Measurements from ENCODE around the gene REEP3.

The REEP3 gene

GRCh38 chr10:63506554-63506953 lies 14.6 kb upstream of the REEP3 start:
- DNase-seq (ENCODE audit: low read depth): no peak

GRCh38 chr10:63515002-63515763 lies 6.0 kb upstream of the REEP3 start:
- DNase-seq (ENCODE audit: low read depth): no peak

DNA sequence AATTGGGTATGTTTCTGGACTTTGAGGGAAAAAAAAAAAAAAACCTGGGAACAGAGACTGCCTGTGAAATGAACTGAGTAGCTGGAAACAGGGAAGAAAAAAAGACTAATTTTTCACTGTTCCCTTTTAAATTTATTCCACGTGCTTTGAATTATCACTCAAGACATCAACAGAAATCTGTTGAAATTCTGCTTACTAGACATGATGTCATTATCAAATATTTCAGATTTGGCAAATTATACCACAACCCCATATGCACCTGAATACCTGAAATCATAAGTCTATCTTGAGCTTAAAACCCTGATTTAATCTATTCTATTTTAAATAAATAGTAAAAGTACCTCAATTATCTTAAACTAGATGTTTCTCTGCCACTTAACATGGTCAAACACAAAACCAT lies 5.0 kb upstream of the REEP3 start:
- no peak for DNase-seq (ENCODE audit: low read depth)

DNA sequence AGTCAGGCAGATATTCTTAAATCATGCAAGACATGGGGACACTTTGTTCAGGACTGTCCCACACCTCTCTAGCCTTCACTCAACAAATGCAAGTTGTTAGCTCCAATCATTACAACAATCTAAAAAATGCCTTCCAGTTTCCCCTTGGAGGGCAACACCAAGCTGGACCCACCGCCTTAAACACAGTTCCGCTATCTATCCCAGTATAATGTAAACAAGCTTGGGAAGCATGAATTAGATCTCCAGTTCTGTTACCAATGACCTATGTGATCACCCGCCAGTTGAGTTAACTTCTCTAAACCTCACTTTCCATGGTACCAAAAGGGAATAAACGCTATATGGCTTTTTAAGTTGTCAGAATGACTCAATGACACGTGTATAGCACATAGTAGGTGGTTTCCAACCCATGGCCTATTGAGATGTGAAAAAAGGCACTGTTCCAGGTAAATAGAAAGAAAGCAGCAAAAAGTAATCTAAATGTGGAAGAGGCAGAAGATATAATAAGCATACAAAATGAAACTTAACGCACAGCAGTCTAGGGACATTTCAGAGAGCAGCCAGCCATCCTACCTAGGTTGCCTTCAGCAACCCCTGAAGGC lies 2.4 kb upstream of the REEP3 start:
- no peak for DNase-seq (ENCODE audit: low read depth)

DNA sequence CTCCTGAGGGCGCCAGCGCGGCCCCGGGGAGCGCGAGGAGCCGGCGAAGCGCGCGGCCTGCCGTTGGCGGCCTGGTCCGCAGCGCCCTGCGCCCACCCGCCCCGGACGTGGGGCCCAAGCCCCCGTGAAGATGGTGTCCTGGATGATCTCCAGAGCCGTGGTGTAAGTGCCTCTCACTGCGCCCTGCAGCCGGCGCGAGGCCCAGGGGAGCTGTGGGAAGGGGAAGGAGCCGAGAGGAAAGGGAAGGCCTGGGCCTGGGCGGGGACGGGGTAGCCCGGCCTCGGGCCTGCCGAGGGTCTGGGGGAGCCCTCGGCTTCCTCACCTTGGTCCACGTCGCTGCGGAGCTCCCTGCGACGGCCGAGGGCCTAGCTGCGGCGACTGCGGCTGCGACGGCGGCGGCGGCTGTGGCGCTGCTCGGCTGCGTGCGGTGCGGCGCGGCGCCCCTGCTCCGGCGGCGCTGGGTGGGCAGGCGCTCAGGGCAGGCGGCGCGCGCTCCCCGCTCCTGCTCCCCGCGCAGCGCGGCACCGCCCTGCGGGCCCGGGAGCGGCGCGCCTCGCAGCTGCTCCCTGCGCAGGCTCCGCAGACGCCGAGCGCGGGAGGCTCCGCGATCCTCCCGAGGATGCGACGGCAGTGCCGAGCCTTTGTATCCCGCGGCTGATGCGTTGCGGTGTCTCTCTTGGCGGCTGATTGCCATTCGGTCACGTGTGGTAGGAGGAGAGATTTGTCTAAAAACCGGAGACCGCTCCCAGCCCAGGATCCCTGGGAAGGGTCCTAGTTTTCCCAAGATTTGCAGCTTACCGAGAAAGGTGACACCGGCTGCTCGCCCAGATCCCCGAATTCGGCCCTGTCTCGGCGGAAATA lies 445 bp downstream of the REEP3 start:
- DNase-seq (ENCODE audit: low read depth): peak; percentile 39

DNA sequence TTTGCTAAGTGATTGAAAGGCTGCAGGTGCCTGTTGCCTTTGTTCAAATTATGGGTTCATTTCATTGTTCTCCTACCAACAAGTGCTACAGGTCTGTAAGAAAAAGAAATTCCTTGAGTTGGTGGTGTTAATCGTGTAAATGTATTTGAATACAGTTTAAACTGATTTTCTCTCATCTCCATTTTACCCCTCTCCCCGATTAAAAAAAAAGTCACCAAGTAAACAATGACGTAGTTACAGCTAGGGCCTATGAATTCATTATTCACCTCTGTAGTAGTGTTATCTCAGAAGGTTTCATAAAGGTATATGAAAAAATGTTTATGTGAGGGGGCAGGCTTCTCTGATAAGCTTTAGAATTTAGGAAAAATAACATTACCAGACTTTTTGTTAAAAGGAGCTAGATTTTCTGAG lies 1.1 kb downstream of the REEP3 start:
- no peak for DNase-seq (ENCODE audit: low read depth)

DNA sequence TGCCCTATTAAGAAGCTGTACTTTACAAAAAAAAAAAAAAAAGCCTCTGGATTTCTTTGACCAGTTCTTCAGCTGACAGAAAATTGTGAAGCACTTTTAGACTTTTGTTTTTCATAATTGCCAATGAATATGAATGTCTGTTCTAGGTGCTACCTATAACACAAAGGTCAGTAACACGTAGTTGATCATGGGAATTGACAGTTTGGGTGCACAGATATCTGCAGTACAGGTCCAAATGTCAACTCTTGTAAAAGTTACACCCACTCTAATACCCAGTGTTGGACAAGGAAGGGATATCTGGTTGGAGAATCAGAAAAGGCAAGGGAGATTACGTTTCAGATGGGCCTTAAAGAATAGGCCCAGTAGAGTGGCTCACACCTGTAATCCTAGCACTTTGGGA lies 1.8 kb downstream of the REEP3 start:
- no peak for DNase-seq (ENCODE audit: low read depth)

DNA sequence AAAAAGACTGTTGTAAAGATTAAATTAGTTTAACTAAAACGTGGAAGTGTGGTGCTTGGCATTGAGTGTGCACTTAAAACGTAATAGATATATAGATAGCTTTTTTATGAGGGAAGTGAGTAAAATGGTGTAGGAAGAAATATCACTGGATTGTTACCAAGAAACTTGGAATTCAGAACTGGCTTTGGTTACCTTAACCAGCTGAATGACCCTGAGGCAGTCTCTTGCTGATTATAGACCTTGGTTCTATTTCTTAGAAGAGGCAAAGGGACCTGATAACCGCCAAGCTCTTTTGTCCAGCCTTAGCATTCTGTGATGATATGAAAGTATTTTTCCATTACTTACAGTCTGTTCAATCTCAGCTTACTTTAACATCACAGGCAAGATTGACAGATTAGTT lies 3.8 kb downstream of the REEP3 start:
- DNase-seq (ENCODE audit: low read depth): no peak

DNA sequence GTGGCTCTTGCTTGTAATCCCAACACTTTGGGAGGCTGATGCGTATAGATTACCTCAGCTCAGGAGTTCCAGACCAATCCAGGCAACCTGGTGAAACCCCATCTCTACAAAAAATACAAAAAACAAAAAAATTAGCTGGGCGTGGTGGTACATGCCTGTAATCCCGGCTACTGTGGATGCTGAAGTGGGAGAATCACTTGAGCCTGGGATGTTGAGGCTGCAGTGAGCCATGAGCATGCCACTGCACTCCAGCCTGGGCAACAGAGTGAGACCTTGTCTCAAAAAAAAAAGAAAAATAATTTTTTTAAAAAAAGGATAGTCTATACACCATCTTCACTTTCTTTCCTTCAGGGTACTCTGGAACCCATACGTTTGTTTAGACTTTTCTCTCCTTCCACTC lies 6.2 kb downstream of the REEP3 start:
- no peak for DNase-seq (ENCODE audit: low read depth)

- DNase-seq (ENCODE audit: low read depth): no peak
Observed at GRCh38 chr10:63528084-63528744, 7.0 kb downstream of the REEP3 start.

DNA sequence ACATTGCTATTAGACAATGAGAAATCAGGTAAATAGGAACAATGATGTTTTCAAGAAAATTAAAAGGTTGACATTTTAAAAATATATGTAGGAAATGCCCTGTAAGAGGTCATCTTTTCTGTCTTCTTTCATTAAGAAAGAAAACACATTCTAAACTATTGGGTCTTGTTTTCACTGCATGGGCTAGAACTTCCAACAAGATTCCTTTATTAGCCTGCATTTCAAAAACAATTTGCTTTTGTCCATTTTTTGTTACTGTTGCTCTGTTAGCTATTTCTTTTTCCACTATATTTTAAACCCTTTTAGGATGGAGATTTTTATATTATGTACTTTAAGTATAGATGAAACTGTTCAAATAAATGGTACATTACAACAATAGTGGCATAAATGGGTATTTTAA lies 9.2 kb downstream of the REEP3 start:
- DNase-seq (ENCODE audit: low read depth): no peak

DNA sequence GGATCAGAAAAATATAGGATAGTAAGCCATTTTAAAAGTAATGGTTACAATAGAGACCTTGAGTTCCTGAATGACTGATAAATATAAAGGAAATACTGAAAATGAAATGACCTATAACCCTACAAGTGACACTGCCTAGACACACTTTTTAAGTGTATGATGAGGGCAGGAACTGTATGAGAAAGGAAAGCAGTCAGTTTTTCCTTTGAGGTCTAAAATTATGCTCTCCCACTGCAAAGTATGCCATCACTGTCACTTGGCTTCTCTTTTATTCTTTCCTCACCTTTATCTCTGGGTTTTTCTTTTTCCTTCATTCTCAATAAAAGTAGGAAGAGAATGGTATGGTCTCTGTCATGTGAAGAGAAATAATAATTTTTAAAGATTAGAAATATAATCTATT lies 13.5 kb downstream of the REEP3 start:
- no peak for DNase-seq (ENCODE audit: low read depth)

DNA sequence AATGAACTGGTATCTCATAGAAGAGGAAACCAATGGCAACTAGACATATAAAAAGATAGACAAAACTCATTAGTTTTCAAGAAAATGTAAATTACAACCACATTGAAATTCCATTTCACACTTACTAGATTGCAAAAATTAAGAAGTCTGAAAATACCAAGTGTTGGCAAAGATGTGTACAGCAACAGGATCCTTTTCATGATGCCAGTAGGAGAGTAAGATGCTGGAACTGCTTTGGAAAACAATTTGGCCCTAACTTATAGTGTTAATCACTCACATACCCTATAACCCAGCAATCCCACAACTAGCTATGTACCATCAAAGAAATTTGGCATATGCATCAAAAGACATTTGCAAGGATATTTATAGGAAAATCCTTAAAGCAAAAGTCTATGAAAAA lies 15.5 kb downstream of the REEP3 start:
- DNase-seq (ENCODE audit: low read depth): no peak

DNA sequence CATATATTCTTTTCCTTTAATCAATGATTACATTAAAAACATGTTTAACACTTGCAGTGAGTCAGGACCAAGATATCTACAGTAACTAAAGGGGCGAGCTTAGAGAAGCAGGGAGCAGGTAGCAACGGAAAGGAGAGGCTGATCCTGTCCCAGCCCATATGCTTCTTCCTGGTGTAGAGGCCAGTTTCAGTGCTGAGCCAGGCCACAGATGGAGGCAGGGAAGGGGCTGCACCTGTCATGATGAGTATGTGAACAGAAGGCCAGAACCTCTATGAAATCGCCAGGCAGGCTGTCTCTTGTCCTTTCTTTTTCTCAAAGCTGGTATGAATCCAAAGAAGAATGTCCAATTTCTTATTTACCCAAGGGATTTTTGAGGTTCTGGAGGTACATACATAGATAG lies 16.3 kb downstream of the REEP3 start:
- DNase-seq (ENCODE audit: low read depth): no peak

GRCh38 chr10:63539377-63539776 lies 18.2 kb downstream of the REEP3 start:
- no peak for DNase-seq (ENCODE audit: low read depth)

DNA sequence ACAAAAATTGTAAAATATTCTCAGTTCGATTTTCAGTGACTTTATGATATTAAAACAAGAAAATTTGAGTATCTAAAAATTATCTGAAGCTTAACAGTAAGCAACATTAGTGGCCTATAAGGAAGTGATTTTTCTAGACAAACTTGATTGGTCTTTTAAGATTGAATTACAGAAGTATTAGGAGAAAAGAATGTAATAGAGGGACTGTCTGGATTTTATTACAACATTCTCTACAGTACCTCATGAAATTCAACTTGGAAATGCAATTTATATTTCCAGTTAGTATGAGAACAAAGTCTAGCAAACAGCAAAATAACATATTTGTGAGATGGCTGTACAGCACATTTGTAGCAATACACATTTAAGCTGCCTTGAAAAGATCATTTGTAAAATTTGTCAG lies 18.8 kb downstream of the REEP3 start:
- no peak for DNase-seq (ENCODE audit: low read depth)

DNA sequence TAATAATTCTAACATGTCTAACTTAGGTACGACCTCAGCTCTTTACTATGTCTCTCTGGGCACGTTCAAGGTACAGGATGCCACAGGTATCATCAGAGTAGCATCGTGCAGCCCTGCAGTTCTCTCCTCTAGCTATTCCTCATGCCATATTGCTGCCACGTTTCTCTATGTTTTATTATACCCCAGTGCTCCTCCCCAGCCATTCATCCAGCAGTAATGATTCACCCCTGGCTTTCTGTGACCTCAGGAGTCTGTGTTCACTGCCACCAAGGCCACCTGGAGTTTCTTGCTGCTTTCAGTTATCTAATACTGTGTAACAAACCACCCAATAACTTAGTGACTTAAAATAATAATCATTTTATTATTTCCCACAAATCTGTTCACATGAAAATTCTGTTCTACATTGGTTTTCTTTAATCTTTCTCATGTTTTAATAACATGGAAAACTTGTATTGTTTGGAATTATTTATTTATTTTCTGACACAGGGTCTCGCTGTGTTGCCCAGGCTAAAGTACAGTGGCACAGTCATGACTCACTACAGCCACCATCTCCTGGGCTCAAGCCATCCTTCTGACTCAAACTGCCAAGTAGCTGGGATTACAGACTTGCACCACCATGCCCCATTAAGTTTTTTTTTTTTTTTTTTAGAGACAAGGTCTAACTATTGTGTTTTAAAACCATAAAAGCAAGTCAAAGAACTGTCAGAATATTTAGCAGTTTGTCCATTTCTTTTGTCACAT lies 21.8 kb downstream of the REEP3 start:
- DNase-seq (ENCODE audit: low read depth): no peak

GRCh38 chr10:63543576-63543962 lies 22.4 kb downstream of the REEP3 start:
- DNase-seq (ENCODE audit: low read depth): no peak

DNA sequence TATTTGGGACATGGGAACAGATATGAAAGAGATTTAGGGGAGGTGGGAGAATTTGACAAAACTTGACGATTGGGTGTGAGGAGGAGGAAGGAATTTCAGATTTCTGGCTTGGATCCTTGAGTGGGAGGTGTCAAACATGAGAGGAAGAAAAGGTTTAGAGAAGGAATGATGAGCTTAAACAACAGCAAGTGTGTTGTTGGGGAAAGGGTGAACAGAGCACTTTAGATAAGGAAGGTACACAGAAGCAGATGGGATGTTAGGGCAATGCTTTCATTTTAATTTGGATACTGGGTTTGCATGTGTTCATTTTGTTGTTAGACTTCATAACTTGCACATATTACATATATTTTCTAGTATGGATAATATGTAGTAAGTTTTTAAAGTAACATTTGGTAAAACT lies 23.2 kb downstream of the REEP3 start:
- no peak for DNase-seq (ENCODE audit: low read depth)

GRCh38 chr10:63547628-63548360 lies 26.6 kb downstream of the REEP3 start:
- DNase-seq (ENCODE audit: low read depth): no peak

DNA sequence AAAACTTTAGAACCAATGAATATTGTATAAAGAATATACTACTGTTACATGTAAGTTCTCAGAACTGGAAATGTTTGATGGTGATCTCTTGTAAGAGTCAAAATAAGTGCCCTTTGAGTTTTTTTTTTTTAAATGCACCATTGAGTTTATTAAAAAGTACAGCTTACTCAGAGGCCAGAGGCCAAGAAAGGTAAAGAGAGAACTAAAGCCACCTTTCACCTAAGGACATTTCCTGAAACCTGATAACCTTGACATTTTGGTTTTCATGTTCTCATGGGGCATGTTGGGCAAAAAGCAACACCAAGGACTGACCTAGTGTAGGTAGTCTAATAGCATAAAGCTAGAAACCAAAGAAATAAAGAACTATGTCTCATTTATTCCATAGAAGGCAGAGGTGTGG lies 27.7 kb downstream of the REEP3 start:
- no peak for DNase-seq (ENCODE audit: low read depth)

Measured in activated T-helper 1 cell treated with Interleukin-2 at 50 U/mL for 16 hours (primary cell).